SK-N-SH treated with all-trans-retinoic acid at 6 μM for 48 hours (cell line): Measurements from ENCODE around the gene APRT.

Experiments
- ATAC-seq: fragments of 200-7000 bp; cut with Tn5 transposase; 3 replicates; pipeline ENCODE4 v1.9.1; 2020; ENCODE audit warnings: mild to moderate bottlenecking, moderate library complexity
- BACH2 ChIP-seq: fragments of 250-450 bp; sonication (Bioruptor Pico); IDR thresholded peaks from 2 replicates; pipeline ENCODE4 v1.9.0; 2021; ENCODE audit warnings: mild to moderate bottlenecking, borderline replicate concordance
- CREB5 ChIP-seq: fragments of 250-450 bp; sonication (Bioruptor Pico); IDR thresholded peaks from 2 replicates; pipeline ENCODE4 v1.5.1; 2020; ENCODE audit warnings: low read depth, mild to moderate bottlenecking, moderate library complexity
- CSRNP3 ChIP-seq: fragments of 250-450 bp; sonication (Bioruptor Pico); IDR thresholded peaks from 2 replicates; pipeline ENCODE4 v1.5.1; 2021; ENCODE audit warnings: mild to moderate bottlenecking, moderate library complexity
- ESRRG ChIP-seq: fragments of 250-450 bp; sonication (Bioruptor Pico); IDR thresholded peaks from 2 replicates; pipeline ENCODE4 v1.6.1; 2021; ENCODE audit warnings: mild to moderate bottlenecking
- GLIS3 ChIP-seq: fragments of 250-450 bp; sonication (Bioruptor Pico); IDR thresholded peaks from 2 replicates; pipeline ENCODE4 v1.5.0; 2020; ENCODE audit warnings: mild to moderate bottlenecking, moderate library complexity
- ISL1 ChIP-seq: fragments of 250-450 bp; sonication (Bioruptor Pico); IDR thresholded peaks from 2 replicates; pipeline ENCODE4 v2.1.2; 2022; ENCODE audit warnings: mild to moderate bottlenecking, moderate library complexity
- PATZ1 ChIP-seq: fragments of 250-450 bp; sonication (Bioruptor Pico); IDR thresholded peaks from 2 replicates; pipeline ENCODE4 v1.8.0; 2020; ENCODE audit warnings: mild to moderate bottlenecking, moderate library complexity, borderline replicate concordance
- POU6F1 ChIP-seq: fragments of 250-450 bp; sonication (Bioruptor Pico); IDR thresholded peaks from 2 replicates; pipeline ENCODE4 v1.8.0; 2021; ENCODE audit warnings: low read depth, mild to moderate bottlenecking, moderate library complexity, borderline replicate concordance
- PPARA ChIP-seq: fragments of 250-450 bp; sonication (Bioruptor Pico); IDR thresholded peaks from 2 replicates; pipeline ENCODE4 v1.5.0; 2020; ENCODE audit warnings: mild to moderate bottlenecking, borderline replicate concordance
- RARB ChIP-seq: fragments of 250-450 bp; sonication (Bioruptor Pico); IDR thresholded peaks from 2 replicates; pipeline ENCODE4 v1.8.0; 2021; ENCODE audit warnings: mild to moderate bottlenecking, moderate library complexity
- SNAI2 ChIP-seq: fragments of 250-450 bp; sonication (Bioruptor Pico); IDR thresholded peaks from 2 replicates; pipeline ENCODE4 v1.5.0; 2020; ENCODE audit warnings: mild to moderate bottlenecking, moderate library complexity
- TCF4 ChIP-seq: fragments of 250-450 bp; sonication (Bioruptor Pico); IDR thresholded peaks from 2 replicates; pipeline ENCODE4 v1.8.0; 2021; ENCODE audit warnings: mild to moderate bottlenecking, moderate library complexity, borderline replicate concordance
- TOX ChIP-seq: fragments of 250-450 bp; sonication (Bioruptor Pico); IDR thresholded peaks from 2 replicates; pipeline ENCODE4 v1.8.0; 2021; ENCODE audit warnings: mild to moderate bottlenecking, moderate library complexity, borderline replicate concordance
- TSHZ2 ChIP-seq: fragments of 250-450 bp; sonication (Bioruptor Pico); IDR thresholded peaks from 2 replicates; pipeline ENCODE4 v1.5.0; 2020; ENCODE audit warnings: mild to moderate bottlenecking, moderate library complexity
- ZC3H10 ChIP-seq: fragments of 250-450 bp; sonication (Bioruptor Pico); IDR thresholded peaks from 2 replicates; pipeline ENCODE4 v1.5.1; 2021; ENCODE audit warnings: mild to moderate bottlenecking, moderate library complexity
- ZFP3 ChIP-seq: fragments of 250-450 bp; sonication (Bioruptor Pico); IDR thresholded peaks from 2 replicates; pipeline ENCODE4 v1.5.0; 2020; ENCODE audit warnings: mild to moderate bottlenecking, moderate library complexity
- ZFP30 ChIP-seq: fragments of 450-650 bp; formaldehyde crosslinking; IDR thresholded peaks from 2 replicates; pipeline ENCODE4 v1.5.0; 2022; ENCODE audit warnings: mild to moderate bottlenecking, moderate library complexity
- ZNF70 ChIP-seq: fragments of 450-650 bp; formaldehyde crosslinking; IDR thresholded peaks from 2 replicates; pipeline ENCODE4 v1.5.0; 2020; ENCODE audit warnings: mild to moderate bottlenecking, moderate library complexity
- ZNF8 ChIP-seq: fragments of 450-650 bp; formaldehyde crosslinking; IDR thresholded peaks from 2 replicates; pipeline ENCODE4 v1.5.0; 2020; ENCODE audit warnings: mild to moderate bottlenecking, moderate library complexity

The APRT gene

GRCh38 chr16:88762258-88762870 lies 49.4 kb downstream of the APRT start:
- no peak for ATAC-seq
- no peak for TF ChIP-seq ZNF70 (CRISPR knock-in tag)
- TF ChIP-seq GLIS3 (CRISPR knock-in tag), result no peak
- no peak for TF ChIP-seq POU6F1 (CRISPR knock-in tag)
- no peak for TF ChIP-seq PATZ1
- no peak for TF ChIP-seq CSRNP3
- no peak for TF ChIP-seq TOX (CRISPR knock-in tag)
- TF ChIP-seq ZNF8 (CRISPR knock-in tag), result no peak
- TF ChIP-seq TCF4 (CRISPR knock-in tag), result no peak
- TF ChIP-seq CREB5, result no peak
- no peak for TF ChIP-seq SNAI2 (CRISPR knock-in tag)
- no peak for TF ChIP-seq ZC3H10
- no peak for TF ChIP-seq RARB (CRISPR knock-in tag)
- no peak for TF ChIP-seq TSHZ2 (CRISPR knock-in tag)

- no peak for ATAC-seq
- TF ChIP-seq POU6F1 (CRISPR knock-in tag) (no peak), CREB5 (no peak), ISL1 (CRISPR knock-in tag) (no peak), TSHZ2 (CRISPR knock-in tag) (no peak), ZC3H10 (no peak), ESRRG (no peak), PATZ1 (no peak), GLIS3 (CRISPR knock-in tag) (no peak), BACH2 (CRISPR knock-in tag) (no peak), ZFP30 (CRISPR knock-in tag) (no peak), PPARA (CRISPR knock-in tag) (no peak), ZFP3 (CRISPR knock-in tag) (no peak)
These were observed 49.9 kb downstream of the APRT start for GRCh38 chr16:88761830-88762229.
